ENCODE measurements around the gene PSIP1. TPM values are rescaled to one million over a fixed set of nuclear protein-coding genes. Genes with fewer than 3 reads are reported as not detected.

PSIP1 gene
- total and polyA plus RNA-seq, 2 of the 4 experiments (the other 2 are of a cell fraction): 21.8 to 27.2 TPM

GRCh38 chr9:15512889-15513288 is 2.1 kb upstream of the PSIP1 start:
- Histone ChIP-seq H4K8ac (ENCODE audit: low read depth in 2 of 2, low read length in 2 of 2) (no peak overlapping the region), H3K4ac (ENCODE audit: low read depth, low read length) (no peak overlapping the region), H2BK5ac (ENCODE audit: low read depth, low read length, poor library complexity, severe bottlenecking) (no peak overlapping the region), H3K18ac (ENCODE audit: low read depth, low read length) (no peak overlapping the region), H4K20me1 (ENCODE audit: insufficient read depth, low read length) (peaks cover 3% of the 10 kb centered on the region; the same call in 1 of the 2 replicates), H3K14ac (replicated peaks; ENCODE audit: low read depth, low read length) (no peak overlapping the region), H4K5ac (ENCODE audit: low read depth, low read length) (no peak overlapping the region), H3K4me2 (ENCODE audit: low read depth, low read length) (no peak overlapping the region), H3K27ac (ENCODE audit: insufficient read depth, low read length) (no peak overlapping the region), H2AK5ac (ENCODE audit: low read depth, low read length) (no peak overlapping the region), H3K9ac (ENCODE audit: low read depth, low read length) (no peak overlapping the region), H2BK15ac (ENCODE audit: low read depth, low read length) (no peak overlapping the region), H3K9me1 (ENCODE audit: insufficient read depth, low read length) (no peaks in the 10 kb centered on the region), H3K9me3 (ENCODE audit: control insufficient read depth, insufficient read depth, low read length) (no peaks in the 10 kb centered on the region), H3K23ac (ENCODE audit: low read depth, low read length) (no peak overlapping the region), H3K36me3 (ENCODE audit: control insufficient read depth, insufficient read depth, low read length) (no peaks in the 10 kb centered on the region), H3K56ac (ENCODE audit: extremely low read depth, insufficient read depth, low read length) (no peak overlapping the region), H3K27me3 (ENCODE audit: control insufficient read depth, insufficient read depth, low read length) (no peaks in the 10 kb centered on the region; the same call in 1 of the 2 replicates), H3K4me3 (ENCODE audit: insufficient read depth, low read depth, low read length) (no peak overlapping the region), H3K79me1 (ENCODE audit: low read depth in 1 of 2, low read length in 2 of 2) (peaks cover 10 to 14% of the 10 kb centered on the region in 2 experiments), H2BK120ac (ENCODE audit: low read depth, low read length) (no peak overlapping the region), H4K91ac (ENCODE audit: insufficient read depth, low read depth, low read length) (no peak overlapping the region), H2BK20ac (ENCODE audit: low read depth, low read length) (no peak overlapping the region), H3K4me1 (ENCODE audit: control insufficient read depth, insufficient read depth, low read length) (peaks cover 2% of the 10 kb centered on the region; the same call in 1 of the 2 replicates), H2AK9ac (replicated peaks; ENCODE audit: low read depth, low read length, poor library complexity) (no peak overlapping the region), H2AFZ (replicated peaks; ENCODE audit: low read length, poor library complexity) (no peak overlapping the region)
- dilution Hi-C loops (cut with HindIII; ENCODE audit: low sequenced_read_pairs, unreplicated experiment): no loop called here
- in situ Hi-C loops (cut with MboI; ENCODE audit: low sequenced_read_pairs): no loop called here
- TF ChIP-seq POLR2A (IDR thresholded peaks at IDR 0.05; ENCODE audit: low read depth, low read length) (no peak), CHD1 (IDR thresholded peaks at IDR 0.05; ENCODE audit: low read depth, low read length) (no peak), RAD21 (IDR thresholded peaks at IDR 0.05; ENCODE audit: low read length) (no peak), MAZ (IDR thresholded peaks at IDR 0.05; ENCODE audit: borderline replicate concordance, low read depth, low read length) (no peak), USF2 (IDR thresholded peaks at IDR 0.05; ENCODE audit: low read depth, low read length) (no peak), CTCF (conservative IDR thresholded peaks at IDR 0.05; ENCODE audit: low read depth, low read length) (no peak), MAFK (IDR thresholded peaks at IDR 0.05; ENCODE audit: low read depth, low read length) (no peak), MXI1 (IDR thresholded peaks at IDR 0.05; ENCODE audit: borderline replicate concordance, low read depth, low read length) (no peak), BHLHE40 (IDR thresholded peaks at IDR 0.05; ENCODE audit: low read depth, low read length) (no peak), SMC3 (IDR thresholded peaks at IDR 0.05; ENCODE audit: low read depth, low read length) (no peak), RCOR1 (IDR thresholded peaks at IDR 0.05; ENCODE audit: insufficient replicate concordance, low read length) (no peak), ELK1 (IDR thresholded peaks at IDR 0.05; ENCODE audit: borderline replicate concordance, low read depth, low read length) (no peak), NFE2L2 (IDR thresholded peaks at IDR 0.05; ENCODE audit: low read depth, low read length) (no peak), FOS (IDR thresholded peaks at IDR 0.05; ENCODE audit: low read depth, low read length) (no peak), RFX5 (IDR thresholded peaks at IDR 0.05; ENCODE audit: low read depth, low read length) (no peak), CEBPB (IDR thresholded peaks at IDR 0.05; ENCODE audit: low read depth, low read length) (no peak)
- intact Hi-C loops (cut with micrococcal nuclease): loop anchor here (5.0 kb wide), 1 partner anchor 94 kb away; no protein-coding TSS in a partner anchor
- DNase-seq (no peak), ATAC-seq (ENCODE audit: low read depth) (no peak)
- CTCF ChIA-PET: no interaction called here
- POLR2A ChIA-PET (ENCODE audit: unreplicated experiment): no interaction called here
- no CpG with 5 or more reads among the region's 3 CpGs for WGBS, 2 experiments (ENCODE audit: extremely low coverage in 2 of 2, insufficient read length in 1 of 2)
- no TSS peak for BruUV-seq (replicated peaks)
